Measurements from ENCODE around the gene AGAP1.

The AGAP1 gene

GRCh38 chr2:235609746-235610145 lies 115.9 kb downstream of the AGAP1 start:
- no peak for DNase-seq (ENCODE audit: low read depth)

GRCh38 chr2:235610696-235611257 lies 116.9 kb downstream of the AGAP1 start:
- no peak for DNase-seq (ENCODE audit: low read depth)

GRCh38 chr2:235611349-235611748 lies 117.5 kb downstream of the AGAP1 start:
- no peak for DNase-seq (ENCODE audit: low read depth)

GRCh38 chr2:235611756-235612155 lies 117.9 kb downstream of the AGAP1 start:
- no peak for DNase-seq (ENCODE audit: low read depth)

- no peak for DNase-seq (ENCODE audit: low read depth)
Measured at GRCh38 chr2:235612181-235612950, 118.5 kb downstream of the AGAP1 start.

- DNase-seq (ENCODE audit: low read depth), result no peak
Measured at GRCh38 chr2:235613649-235614048, 119.8 kb downstream of the AGAP1 start.

- DNase-seq (ENCODE audit: low read depth), result no peak
Measured at GRCh38 chr2:235614176-235614860, 120.5 kb downstream of the AGAP1 start.

GRCh38 chr2:235614900-235615712 lies 121.3 kb downstream of the AGAP1 start:
- no peak for DNase-seq (ENCODE audit: low read depth)

- no peak for DNase-seq (ENCODE audit: low read depth)
Measured at GRCh38 chr2:235616885-235617284, 123.0 kb downstream of the AGAP1 start.

GRCh38 chr2:235618039-235618438 lies 124.2 kb downstream of the AGAP1 start:
- DNase-seq (ENCODE audit: low read depth), result no peak

- no peak for DNase-seq (ENCODE audit: low read depth)
Measured at GRCh38 chr2:235619544-235619943, 125.7 kb downstream of the AGAP1 start.

- DNase-seq (ENCODE audit: low read depth), result no peak
Measured at GRCh38 chr2:235621736-235622135, 127.9 kb downstream of the AGAP1 start.

GRCh38 chr2:235623111-235623510 lies 129.3 kb downstream of the AGAP1 start:
- no peak for DNase-seq (ENCODE audit: low read depth)

- no peak for DNase-seq (ENCODE audit: low read depth)
Measured at GRCh38 chr2:235623752-235624151, 129.9 kb downstream of the AGAP1 start.

GRCh38 chr2:235626658-235627057 lies 132.8 kb downstream of the AGAP1 start:
- no peak for DNase-seq (ENCODE audit: low read depth)

- no peak for DNase-seq (ENCODE audit: low read depth)
Measured at GRCh38 chr2:235627682-235628081, 133.8 kb downstream of the AGAP1 start.

GRCh38 chr2:235630718-235631296 lies 137.0 kb downstream of the AGAP1 start:
- DNase-seq (ENCODE audit: low read depth), result no peak

GRCh38 chr2:235634435-235635158 lies 140.8 kb downstream of the AGAP1 start:
- no peak for DNase-seq (ENCODE audit: low read depth)

GRCh38 chr2:235636546-235636945 lies 142.7 kb downstream of the AGAP1 start:
- DNase-seq (ENCODE audit: low read depth), result no peak

GRCh38 chr2:235637896-235638295 lies 144.1 kb downstream of the AGAP1 start:
- DNase-seq (ENCODE audit: low read depth), result no peak

Measured in activated T-cell treated with anti-CD3 and anti-CD28 coated beads for 1 hour (primary cell).